HK-2 (cell line): Measurements from ENCODE around the gene HOXD1.

Source experiments
- DNase-seq: peaks from one replicate; pipeline ENCODE4 v3.0.0-alpha.2; 2018; ENCODE audit not compliant: unreplicated experiment

HOXD1 gene

GRCh38 chr2:176182671-176183070, 5.8 kb upstream of the HOXD1 start:
- DNase-seq = no peak

- DNase-seq = no peak
These were observed 3.7 kb upstream of the HOXD1 start for GRCh38 chr2:176184749-176185148.

- no peak for DNase-seq
These were observed 2.4 kb upstream of the HOXD1 start for GRCh38 chr2:176186024-176186423.

- DNase-seq = peak; percentile 26
These were observed 1.1 kb upstream of the HOXD1 start for GRCh38 chr2:176187200-176187898.

GRCh38 chr2:176188774-176189680, 559 bp downstream of the HOXD1 start:
- peak; percentile 17 for DNase-seq

GRCh38 chr2:176189681-176190641, 1.5 kb downstream of the HOXD1 start:
- no peak for DNase-seq

- no peak for DNase-seq
These were observed 3.9 kb downstream of the HOXD1 start for GRCh38 chr2:176192351-176192750.

- DNase-seq = no peak
These were observed 4.6 kb downstream of the HOXD1 start for GRCh38 chr2:176193048-176193447.

GRCh38 chr2:176199902-176200301, 11.4 kb downstream of the HOXD1 start:
- DNase-seq = no peak

- DNase-seq = no peak
These were observed 12.5 kb downstream of the HOXD1 start for GRCh38 chr2:176200971-176201370.

- no peak for DNase-seq
These were observed 14.0 kb downstream of the HOXD1 start for GRCh38 chr2:176202491-176202890.

GRCh38 chr2:176205126-176205525, 16.7 kb downstream of the HOXD1 start:
- DNase-seq = no peak

- DNase-seq = no peak
These were observed 17.7 kb downstream of the HOXD1 start for GRCh38 chr2:176206136-176206535.

GRCh38 chr2:176206682-176207081, 18.2 kb downstream of the HOXD1 start:
- DNase-seq = no peak

GRCh38 chr2:176211110-176211509, 22.6 kb downstream of the HOXD1 start:
- DNase-seq = no peak

GRCh38 chr2:176212276-176212675, 23.8 kb downstream of the HOXD1 start:
- no peak for DNase-seq

GRCh38 chr2:176213406-176213805, 24.9 kb downstream of the HOXD1 start:
- no peak for DNase-seq

- no peak for DNase-seq
These were observed 39.4 kb downstream of the HOXD1 start for GRCh38 chr2:176227874-176228273.

- DNase-seq = no peak
These were observed 45.7 kb downstream of the HOXD1 start for GRCh38 chr2:176234156-176234555.

- DNase-seq = no peak
These were observed 46.5 kb downstream of the HOXD1 start for GRCh38 chr2:176234940-176235339.

GRCh38 chr2:176237456-176237855, 49.0 kb downstream of the HOXD1 start:
- no peak for DNase-seq

- no peak for DNase-seq
These were observed 50.6 kb downstream of the HOXD1 start for GRCh38 chr2:176239031-176239430.
